HG03196 (cell line): ENCODE measurements around the gene ZCCHC8.
A peak's percentile ranks its signal among the peaks of the same experiment; 100 is the strongest.
"Not testable (repeated sequence)": the region's sequence is repeated elsewhere in the genome, so short reads cannot be mapped to it uniquely, and the experiment has no call there.

Source experiments
- ATAC-seq: cut with Tn5 transposase; IDR thresholded peaks from one replicate; pipeline ENCODE4 v1.9.1; 2021; ENCODE audit not compliant: unreplicated experiment

The ZCCHC8 gene

DNA sequence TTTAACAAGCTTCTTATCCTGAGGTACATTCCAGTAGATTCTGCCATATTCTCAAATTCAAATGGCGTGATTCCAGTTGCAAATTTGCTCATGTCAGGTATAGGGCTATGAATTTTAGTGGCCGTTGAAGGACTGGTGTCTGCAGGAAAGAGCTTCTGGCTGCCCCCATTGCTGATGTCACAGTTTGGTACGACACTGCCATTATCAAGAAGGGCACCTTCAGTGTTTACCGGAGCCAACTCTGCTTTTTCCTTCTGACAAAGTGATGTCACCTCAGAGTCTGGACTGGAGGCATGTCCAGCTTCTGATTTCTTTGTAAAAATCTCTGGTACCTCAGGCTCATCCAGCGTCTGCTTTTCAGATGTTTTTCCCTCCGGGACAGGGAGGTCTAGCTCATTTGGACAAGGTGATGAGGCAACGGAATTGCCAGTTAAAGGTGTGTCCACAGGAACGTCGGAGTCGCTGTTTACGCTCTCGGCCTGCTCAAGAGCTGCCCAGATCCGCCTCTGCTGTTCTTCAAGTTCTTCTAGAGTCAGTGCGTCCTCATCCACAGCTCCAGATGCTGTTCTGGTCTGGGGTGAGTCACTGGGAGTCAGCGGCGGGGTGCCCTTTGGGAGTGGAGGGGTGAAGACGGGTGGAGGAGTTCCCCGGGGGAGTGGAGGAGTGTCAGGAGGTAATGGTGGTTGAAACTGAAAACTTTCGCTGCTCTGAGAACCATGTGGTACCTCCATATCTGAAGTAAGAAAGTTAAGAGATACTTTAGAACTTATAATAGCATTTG, 27.0 kb downstream of the ZCCHC8 start:
- ATAC-seq = peak; percentile 49

DNA sequence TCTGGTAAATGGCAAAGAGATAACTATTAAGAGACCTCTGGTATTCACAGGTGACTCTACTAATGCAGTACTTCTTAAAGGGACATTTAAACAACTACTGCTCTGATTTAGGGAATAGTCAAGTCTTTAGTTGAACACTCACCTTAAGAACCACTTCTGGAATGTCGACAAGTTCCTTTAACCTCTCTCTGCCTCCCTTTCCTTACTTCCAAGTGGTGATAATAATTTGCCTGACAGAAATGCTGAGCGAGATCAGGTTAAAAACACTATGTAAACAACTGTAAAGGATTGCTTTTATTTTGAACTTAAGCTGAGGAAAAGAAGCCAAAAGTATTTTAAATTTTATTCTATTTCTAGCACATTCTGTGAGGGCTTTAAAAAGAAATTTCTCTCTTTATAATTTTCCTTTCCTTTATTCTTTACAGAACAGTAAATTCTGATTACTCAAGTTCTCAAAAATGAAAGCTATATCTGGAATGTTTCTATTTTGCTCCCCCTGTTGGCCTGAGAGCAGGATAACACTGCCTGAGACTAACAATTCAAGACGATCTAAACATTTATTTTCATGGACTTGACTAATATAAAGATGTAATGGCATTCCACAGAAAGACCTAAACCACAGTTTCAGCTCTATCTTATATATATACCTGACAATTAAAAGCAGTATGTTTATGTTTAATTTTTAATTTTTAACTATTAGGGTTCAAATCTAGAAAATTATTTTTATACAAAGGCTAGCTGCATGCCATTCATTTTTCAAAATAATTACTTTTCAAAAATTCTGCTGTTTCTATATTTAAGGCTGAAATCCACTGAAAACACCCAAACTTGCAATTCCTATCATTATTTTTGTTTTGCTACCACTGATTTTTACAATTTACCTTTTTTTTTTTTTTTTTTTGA, 29.2 kb downstream of the ZCCHC8 start:
- no peak for ATAC-seq

DNA sequence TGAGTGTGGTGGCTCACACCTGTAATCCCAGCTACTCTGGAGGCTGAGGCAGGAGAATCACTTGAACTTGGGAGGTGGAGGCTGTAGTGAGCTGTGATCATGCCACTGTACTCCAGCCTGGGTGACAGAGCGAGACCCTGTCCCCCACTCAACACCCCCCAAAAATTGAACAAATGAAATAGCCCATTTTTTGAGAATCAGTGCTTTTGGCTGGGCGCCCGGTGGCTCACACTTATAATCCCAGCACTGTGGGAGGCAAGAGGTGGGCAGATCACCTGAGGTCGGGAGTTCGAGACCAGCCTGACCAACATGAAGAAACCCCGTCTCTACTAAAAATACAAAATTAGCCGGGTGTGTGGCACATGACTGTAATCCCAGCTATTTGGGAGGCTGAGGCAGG, 30.2 kb downstream of the ZCCHC8 start:
- ATAC-seq = not testable (repeated sequence)

DNA sequence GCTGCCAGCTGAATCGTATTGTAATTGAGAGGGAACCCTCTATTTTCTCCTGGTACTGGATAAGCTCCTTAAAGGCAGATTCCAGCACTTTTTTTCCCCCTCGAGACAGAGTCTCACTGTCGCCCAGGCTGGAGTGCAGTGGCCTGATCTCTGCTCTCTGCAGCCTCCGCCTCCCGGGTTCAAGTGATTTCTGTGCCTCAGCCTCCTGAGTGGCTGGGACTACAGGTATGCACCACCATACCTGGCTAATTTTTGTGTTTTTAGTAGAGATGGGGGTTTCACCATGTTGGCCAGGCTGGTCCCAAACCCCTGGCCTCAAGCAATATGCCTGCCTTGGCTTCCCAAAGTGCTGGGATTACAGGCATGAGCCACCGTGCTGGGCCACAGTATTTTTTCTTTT, 30.9 kb downstream of the ZCCHC8 start:
- not testable (repeated sequence) for ATAC-seq

DNA sequence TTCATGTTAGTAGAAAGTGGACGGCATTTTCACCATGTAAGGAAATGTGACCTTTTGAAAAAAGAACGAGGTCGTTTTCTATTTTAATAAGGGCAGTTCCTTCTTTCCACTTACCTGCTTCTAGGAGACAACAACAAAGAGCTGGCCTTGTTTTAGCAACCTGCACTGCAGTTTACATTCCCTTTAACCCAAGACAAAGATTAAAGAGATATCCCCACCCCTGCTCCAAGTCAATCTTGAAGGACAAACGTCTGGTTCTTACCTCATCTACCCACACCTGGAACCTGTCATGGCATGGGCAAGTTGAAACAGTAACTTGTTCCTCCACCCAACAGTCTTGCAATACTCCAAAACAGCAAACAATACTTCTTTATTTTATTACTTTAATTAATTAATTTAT, 32.7 kb downstream of the ZCCHC8 start:
- no peak for ATAC-seq

DNA sequence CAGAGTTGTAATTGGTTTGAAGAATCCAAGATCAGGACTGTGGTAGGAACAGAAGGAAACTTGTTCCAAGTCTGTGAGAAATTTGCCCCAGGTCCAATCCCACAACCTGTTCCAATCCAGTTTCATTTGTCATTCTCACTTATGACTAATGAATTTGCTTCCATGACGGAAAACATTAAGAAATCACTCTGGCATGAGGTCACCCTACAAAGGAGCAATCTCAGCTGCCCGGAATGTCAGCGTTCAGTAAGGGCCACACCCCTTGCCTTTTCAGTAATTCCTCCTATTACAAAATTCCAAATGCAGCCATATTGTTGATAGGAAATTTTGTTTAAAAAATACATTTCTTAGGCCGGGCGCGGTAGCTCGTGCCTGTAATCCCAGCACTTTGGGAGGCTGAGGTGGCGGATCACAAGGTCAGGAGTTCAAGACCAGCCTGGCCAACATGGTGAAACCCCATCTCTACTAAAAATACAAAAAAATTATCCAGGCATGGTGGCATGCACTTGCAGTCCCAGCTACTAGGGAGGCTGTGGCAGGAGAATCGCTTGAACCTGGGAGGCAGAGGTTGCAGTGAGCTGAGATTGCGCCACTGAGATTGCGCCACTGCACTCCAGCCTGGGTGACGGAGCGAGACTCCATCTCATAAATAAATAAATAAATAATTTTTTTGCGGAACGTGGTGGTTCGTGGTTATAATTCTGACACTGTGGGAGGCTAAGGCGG, 36.3 kb downstream of the ZCCHC8 start:
- not testable (repeated sequence) for ATAC-seq

DNA sequence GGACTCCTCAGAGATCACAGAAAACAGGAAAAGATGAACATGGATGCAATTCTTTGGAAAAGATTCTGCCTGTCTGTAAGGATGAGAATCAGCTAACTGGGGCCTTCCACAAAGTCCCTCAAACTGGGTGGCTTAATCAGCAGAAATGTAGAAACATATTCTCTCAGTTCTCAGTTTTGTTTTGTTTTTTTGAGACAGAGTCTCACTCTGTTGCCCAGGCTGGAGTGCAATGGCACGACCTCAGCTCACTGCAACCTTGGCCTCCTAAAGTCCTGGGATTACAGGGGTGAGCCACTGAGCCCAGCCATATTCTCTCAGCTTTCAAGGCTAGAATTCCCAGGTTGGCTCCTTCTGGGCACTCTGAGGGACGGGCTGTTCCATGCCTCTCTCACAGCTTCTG, 40.1 kb downstream of the ZCCHC8 start:
- ATAC-seq = no peak

DNA sequence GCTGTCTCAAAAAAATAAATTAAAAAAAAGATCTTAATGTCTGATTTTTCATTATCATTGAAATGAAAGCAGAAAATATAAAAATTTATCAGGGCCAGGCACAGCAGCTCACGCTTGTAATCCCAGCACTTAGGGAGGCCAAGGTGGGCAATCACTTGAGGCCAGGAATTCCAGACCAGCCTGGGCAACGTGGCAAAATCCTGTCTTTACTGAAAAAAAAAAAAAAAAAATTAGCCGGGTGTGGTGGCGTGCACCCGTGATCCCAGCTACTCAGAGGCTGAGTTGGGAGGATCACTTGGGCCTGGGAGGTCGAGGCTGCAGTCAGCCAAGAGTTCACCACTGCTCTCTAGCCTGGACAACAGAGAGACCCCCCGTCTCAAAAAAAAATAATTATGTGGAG, 40.7 kb downstream of the ZCCHC8 start:
- ATAC-seq = no peak

DNA sequence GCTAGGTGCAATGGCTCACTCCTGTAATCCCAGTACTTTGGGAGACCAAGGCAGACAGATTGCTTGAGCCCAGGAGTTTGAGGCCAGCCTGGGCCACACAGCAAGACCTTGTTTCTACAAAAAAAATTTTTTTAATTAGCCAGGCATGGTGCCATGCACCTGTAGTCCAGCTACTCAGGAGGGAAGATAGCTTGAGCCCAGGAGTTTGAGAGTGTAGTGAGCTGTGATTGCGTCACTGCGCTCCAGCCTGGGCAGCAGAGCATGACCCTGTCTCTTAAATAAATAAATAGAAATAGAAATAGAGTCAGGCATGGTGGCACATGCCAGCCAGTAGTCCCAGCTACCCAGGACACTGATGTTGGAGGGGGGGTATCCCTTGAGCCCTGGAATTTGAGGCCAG, 41.5 kb downstream of the ZCCHC8 start:
- no peak for ATAC-seq

DNA sequence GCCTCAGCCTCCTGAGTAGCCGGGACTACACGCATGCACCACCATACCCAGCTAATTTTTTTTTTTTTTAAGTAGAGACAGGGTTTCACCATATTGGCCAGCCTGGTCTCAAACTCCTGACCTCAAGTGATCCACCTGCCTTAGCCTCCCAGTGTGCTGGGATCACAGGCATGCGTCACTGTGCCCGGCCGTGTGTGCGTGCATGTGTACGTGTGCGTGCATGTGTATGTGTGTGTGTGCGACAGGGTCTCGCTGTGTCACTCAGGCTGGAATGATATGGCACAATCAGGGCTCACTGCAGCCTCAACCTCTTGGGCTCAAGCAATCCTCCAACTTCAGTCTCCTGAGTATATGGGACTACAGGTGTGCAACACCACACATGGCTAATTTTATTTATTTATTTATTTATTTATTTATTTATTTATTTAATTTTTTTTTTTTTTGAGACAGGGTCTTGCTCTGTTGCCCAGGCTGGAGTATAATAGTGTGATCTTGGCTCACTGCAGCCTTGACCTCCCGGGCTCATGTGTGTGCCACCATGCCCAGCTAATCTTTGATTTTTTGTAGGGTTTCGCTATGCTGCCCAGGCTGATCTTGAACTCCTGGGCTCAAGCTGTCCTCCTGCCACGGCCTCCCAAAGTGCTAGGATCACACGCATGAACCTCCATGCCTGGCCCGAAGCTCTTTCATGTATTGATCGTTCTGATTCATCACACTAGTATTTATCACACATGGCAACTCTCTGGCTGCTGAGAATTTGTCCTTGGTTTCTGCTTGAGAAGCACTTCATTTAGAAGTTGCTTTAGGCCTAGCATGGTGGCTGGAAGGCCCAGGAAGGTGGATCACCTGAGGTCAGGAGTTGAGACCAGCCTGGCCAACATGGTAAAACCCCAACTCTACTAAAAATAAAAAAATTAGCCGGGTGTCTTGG, 42.4 kb downstream of the ZCCHC8 start:
- no peak for ATAC-seq

DNA sequence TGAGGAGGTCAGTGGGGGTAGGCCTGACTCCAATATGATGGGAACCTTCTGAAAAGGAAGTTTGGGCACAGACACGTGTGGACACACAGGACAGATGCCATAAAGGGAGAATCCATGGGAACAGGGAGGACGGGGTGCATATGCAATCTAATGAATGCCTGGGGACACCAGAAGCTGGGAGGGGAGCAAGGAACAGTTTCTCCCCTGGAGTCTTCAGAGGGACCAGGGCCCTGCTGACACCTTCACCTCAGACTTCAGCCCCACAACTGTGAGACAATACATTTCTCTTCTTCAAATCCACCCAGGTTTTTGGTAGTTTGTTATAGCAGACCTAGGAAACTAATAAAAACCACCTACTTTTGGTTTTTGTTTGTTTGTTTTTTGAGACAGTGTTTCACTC, 43.1 kb downstream of the ZCCHC8 start:
- ATAC-seq = no peak

DNA sequence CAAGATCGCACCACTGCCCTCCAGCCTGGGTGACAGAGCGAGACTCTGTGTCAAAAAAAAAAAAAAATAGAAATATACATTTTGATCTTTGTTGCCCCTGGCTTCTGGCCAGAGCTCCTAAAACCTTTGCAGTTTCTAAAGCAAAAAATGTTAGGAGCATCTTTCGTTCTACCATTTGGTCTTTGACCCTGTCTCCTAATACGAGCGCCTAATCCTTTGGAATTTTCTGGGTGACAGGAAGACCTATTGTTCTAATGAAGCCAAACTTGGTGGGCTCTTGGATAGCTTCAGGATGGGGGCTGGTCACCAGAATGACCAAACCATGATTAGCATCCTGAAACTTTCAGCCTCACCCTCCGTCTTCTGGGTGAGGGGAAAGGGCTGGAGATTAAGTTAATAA, 46.0 kb downstream of the ZCCHC8 start:
- no peak for ATAC-seq

DNA sequence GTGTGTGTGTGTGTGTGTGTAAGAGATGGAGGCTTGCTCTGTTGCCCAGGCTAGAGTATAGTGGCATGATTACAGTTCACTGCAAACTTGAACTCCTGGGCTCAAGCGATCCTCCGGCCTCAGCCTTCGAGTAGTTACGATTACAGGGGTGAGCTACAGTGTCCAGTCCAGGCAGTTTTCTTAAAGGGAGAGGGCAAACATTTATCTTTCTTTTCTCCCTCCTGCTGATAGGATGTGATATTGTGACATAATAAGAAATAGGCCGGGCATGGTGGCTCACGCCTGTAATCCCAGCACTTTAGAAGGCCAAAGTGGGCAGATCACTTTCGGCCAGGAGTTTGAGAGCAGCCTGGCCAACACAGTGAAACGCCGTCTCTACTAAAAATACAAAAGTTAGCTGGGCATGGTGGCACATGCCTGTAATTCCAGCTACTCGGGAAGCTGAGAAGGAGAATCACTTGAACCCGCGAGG, 46.4 kb downstream of the ZCCHC8 start:
- ATAC-seq = no peak

DNA sequence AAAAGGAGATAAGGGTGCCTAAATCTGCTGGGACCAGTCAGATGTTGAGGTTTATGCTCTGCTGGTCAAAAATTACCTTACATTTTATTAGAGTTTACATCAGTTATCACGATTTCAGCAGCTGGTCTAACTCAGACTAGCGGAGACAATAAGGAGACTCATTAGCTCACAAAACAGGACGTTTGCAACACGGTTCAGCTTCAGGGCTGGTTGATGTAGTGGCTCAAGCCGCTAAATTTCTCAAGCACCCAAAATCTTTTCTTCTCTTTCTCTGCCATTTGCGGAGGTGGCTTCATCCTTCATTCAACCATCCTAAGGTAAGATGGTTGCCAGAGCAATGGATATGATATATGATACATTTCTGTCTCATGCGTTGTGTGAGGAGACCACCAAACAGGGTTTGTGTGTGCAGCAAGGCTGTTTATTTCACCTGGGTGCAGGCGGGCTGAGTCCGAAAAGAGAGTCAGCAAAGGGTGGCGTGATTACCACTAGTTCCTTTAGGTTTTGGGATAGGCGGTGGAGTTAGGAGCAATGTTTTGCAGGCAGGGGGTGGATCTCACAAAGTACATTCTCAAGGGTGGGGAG, 47.9 kb downstream of the ZCCHC8 start:
- ATAC-seq = no peak

DNA sequence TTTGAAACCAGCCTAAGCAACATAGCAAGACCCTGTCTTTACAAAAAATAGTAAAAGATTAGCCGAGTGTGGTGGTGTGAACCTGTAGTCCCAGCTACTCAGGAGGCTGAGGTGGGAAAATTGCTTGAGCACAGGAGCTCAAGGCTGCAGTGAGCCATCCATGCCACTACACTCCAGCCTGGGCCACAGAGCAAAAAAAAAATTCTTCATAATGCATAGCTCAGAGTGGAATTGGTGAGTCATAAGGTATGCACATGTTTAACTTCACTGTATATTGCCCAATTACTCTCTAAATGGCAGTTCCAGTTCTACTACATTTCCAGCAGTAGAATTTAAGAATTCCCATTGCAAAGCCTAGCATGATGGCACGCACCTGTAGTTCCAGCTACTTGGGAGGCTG, 51.4 kb downstream of the ZCCHC8 start:
- no peak for ATAC-seq

DNA sequence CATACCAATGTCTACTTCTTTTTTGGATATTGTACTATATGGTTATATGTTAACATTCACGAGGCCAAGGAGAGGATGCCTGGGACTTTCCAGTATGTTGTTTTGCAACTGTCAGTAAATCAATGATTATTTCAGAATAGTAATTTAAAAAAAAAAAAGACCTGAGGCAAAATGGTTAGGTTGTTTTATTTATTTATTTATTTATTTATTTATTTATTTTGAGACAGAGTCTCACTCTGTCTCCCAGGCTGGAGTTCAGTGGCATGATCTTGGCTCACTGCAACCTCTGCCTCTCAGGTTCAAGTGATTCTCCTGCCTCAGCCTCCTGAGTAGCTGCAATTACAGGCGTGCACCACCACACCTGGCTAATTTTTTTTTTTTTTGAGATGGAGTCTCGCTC, 52.9 kb downstream of the ZCCHC8 start:
- ATAC-seq = not testable (repeated sequence)

DNA sequence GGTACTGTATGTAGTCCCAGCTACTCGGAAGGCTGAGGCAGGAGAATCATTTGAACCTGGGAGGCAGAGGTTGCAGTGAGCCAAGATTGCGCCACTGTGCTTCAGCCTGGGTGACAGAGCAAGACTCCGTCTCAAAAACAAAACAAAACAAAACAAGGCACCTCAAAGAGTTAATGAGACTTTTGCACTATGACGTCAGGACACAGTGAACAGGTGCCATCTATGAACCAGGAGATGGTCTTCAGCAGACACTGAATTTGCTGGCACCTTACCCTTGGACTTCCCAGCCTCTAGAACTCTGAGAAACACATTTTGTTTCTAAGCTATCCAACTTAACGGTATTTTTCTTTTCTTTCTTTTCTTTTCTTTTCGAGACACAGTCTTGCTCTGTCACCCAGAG, 54.3 kb downstream of the ZCCHC8 start:
- ATAC-seq = not testable (repeated sequence)

DNA sequence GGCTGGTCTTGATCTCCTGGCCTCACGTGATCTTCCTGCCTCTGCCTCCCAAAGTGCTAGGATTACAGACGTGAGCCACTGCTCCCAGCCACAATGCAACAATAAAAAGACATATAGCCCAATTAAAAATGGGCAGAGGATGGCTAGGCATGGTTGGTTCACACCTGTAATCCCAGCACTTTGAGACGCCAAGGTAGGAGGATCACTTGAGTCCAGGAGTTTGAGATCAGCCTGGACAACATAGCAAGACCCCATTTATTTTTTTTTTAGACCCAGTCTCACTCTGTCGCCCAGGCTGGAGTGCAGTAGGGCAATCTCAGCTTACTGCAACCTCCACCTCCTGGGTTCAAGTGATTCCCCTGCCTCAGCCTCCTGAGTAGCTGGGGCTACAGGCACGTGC, 56.7 kb downstream of the ZCCHC8 start:
- ATAC-seq = not testable (repeated sequence)

DNA sequence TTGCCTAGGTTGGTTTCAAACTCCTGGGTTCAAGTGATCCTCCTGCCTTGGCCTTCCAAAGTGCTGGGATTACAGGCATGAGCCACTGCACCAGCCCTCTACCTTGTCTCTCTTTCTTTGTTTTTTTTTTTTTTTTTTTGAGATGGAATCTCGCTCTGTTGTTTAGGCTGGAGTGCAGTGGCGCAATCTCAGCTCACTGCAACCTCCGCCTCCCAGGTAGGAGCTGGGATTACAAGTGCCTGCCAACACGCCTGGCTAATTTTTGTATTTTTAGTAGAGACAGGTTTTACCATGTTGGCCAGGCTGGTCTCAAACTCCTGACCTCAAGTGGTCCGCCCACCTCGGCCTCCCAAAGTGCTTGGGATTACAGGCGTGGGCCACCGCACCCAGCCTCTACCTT, 61.9 kb downstream of the ZCCHC8 start:
- not testable (repeated sequence) for ATAC-seq

DNA sequence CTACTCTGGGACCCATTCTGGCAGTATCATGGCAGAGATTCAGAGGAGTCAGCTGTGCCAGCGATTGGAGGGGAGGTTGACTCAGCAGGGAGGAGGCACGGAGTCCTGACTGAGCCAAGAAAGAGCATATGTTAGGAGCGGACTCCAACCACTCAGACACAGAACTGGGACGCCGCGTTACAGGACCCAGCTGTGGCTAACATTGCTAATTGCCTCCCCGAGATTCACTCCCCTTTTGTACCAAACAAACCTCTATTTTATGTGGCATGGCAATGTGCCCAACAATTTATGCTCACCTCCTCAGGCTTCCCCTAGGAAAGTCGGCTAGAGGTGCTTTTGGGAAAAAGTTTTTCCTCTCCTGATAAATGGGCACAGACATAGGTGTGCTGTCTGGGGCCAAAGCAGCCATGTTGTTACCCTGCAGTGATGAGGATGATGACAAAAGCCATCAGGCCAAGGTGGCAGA, 63.0 kb downstream of the ZCCHC8 start:
- ATAC-seq = no peak
